Loucy (cell line): Measurements from ENCODE around the gene GARRE1.
"Not testable (repeated sequence)": the region's sequence is repeated elsewhere in the genome, so short reads cannot be mapped to it uniquely, and the experiment has no call there.

Source experiments
- H2AFZ ChIP-seq: fragments of 200-600 bp; sonication (generic); 2 replicates; pipeline ENCODE4 v1.6.0; 2016; ENCODE audit warnings: antibody characterized with exemption, mild to moderate bottlenecking, low read length, moderate library complexity
- H3F3A ChIP-seq: fragments of 200-600 bp; 2 replicates; pipeline ENCODE4 v1.6.0; 2016; ENCODE audit warnings: antibody characterized with exemption, low read depth, mild to moderate bottlenecking
- H3K27me3 ChIP-seq: fragments of 200-600 bp; sonication (generic); 2 replicates; pipeline ENCODE4 v1.6.1; 2014; ENCODE audit warnings: low read length, mild to moderate bottlenecking; ENCODE audit not compliant: insufficient read depth, poor library complexity, severe bottlenecking
- H3K36me3 ChIP-seq: fragments of 200-600 bp; sonication (generic); 2 replicates; pipeline ENCODE4 v1.6.1; 2016; ENCODE audit warnings: low read length; ENCODE audit not compliant: insufficient read depth
- H3K4me1 ChIP-seq: fragments of 200-600 bp; sonication (generic); 2 replicates; pipeline ENCODE4 v1.5.1; 2014; ENCODE audit warnings: low read length, mild to moderate bottlenecking; ENCODE audit not compliant: insufficient read depth, poor library complexity, severe bottlenecking
- H3K4me2 ChIP-seq: fragments of 200-600 bp; sonication (generic); 2 replicates; pipeline ENCODE4 v1.6.0; 2014; ENCODE audit warnings: antibody characterized with exemption, low read length, low read depth, mild to moderate bottlenecking; ENCODE audit not compliant: poor library complexity, severe bottlenecking
- H3K4me3 ChIP-seq: fragments of 200-600 bp; sonication (generic); 2 replicates; pipeline ENCODE4 v1.5.1; 2014; ENCODE audit warnings: low read length, mild to moderate bottlenecking, mixed read lengths; ENCODE audit not compliant: poor library complexity, severe bottlenecking
- H3K79me2 ChIP-seq: fragments of 200-600 bp; sonication (generic); 2 replicates; pipeline ENCODE4 v1.6.1; 2014; ENCODE audit warnings: low read length; ENCODE audit not compliant: insufficient read depth
- H3K9ac ChIP-seq: fragments of 200-600 bp; sonication (generic); 2 replicates; pipeline ENCODE4 v1.6.0; 2014; ENCODE audit warnings: mild to moderate bottlenecking, low read depth, low read length, moderate library complexity; ENCODE audit not compliant: poor library complexity, severe bottlenecking
- H3K9me2 ChIP-seq: fragments of 200-600 bp; sonication (generic); replicated peaks from 2 replicates; pipeline ENCODE4 v1.6.1; 2016; ENCODE audit warnings: low read depth, low read length, mixed read lengths
- H3K9me3 ChIP-seq: fragments of 200-600 bp; sonication (generic); 2 replicates; pipeline ENCODE4 v1.6.1; 2014; ENCODE audit warnings: mild to moderate bottlenecking, antibody characterized with exemption, low read length, low read depth; ENCODE audit not compliant: insufficient read depth
- H4K20me1 ChIP-seq: fragments of 200-600 bp; sonication (generic); 2 replicates; pipeline ENCODE4 v1.6.0; 2014; ENCODE audit warnings: antibody characterized with exemption, low read length, mild to moderate bottlenecking; ENCODE audit not compliant: insufficient read depth, poor library complexity, severe bottlenecking
- EZH2phosphoT487 ChIP-seq: fragments of 200-600 bp; IDR thresholded peaks from 2 replicates; pipeline ENCODE4 v1.6.1; 2018; ENCODE audit warnings: antibody characterized with exemption, mild to moderate bottlenecking, moderate library complexity, borderline replicate concordance
- TF ChIP-seq, protein P1 (sequence below): fragments of 200-600 bp; sonication (generic); conservative IDR thresholded peaks from 2 replicates; pipeline ENCODE4 v1.5.1; 2014; ENCODE audit warnings: mild to moderate bottlenecking, antibody characterized with exemption, low read length

Gene GARRE1, protein sequence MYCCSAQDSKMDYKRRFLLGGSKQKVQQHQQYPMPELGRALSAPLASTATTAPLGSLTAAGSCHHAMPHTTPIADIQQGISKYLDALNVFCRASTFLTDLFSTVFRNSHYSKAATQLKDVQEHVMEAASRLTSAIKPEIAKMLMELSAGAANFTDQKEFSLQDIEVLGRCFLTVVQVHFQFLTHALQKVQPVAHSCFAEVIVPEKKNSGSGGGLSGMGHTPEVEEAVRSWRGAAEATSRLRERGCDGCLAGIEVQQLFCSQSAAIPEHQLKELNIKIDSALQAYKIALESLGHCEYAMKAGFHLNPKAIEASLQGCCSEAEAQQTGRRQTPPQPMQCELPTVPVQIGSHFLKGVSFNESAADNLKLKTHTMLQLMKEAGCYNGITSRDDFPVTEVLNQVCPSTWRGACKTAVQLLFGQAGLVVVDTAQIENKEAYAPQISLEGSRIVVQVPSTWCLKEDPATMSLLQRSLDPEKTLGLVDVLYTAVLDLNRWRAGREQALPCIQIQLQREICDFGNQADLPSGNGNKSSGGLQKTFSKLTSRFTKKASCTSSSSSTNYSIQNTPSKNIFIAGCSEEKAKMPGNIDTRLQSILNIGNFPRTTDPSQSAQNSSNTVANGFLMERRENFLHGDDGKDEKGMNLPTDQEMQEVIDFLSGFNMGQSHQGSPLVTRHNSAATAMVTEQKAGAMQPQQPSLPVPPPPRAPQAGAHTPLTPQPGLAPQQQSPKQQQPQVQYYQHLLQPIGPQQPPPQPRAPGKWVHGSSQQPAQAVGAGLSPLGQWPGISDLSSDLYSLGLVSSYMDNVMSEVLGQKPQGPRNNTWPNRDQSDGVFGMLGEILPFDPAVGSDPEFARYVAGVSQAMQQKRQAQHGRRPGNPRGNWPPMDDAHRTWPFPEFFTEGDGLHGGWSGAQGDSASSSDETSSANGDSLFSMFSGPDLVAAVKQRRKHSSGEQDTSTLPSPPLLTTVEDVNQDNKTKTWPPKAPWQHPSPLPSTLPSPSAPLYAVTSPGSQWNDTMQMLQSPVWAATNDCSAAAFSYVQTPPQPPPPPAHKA (N-terminal part only)

DNA sequence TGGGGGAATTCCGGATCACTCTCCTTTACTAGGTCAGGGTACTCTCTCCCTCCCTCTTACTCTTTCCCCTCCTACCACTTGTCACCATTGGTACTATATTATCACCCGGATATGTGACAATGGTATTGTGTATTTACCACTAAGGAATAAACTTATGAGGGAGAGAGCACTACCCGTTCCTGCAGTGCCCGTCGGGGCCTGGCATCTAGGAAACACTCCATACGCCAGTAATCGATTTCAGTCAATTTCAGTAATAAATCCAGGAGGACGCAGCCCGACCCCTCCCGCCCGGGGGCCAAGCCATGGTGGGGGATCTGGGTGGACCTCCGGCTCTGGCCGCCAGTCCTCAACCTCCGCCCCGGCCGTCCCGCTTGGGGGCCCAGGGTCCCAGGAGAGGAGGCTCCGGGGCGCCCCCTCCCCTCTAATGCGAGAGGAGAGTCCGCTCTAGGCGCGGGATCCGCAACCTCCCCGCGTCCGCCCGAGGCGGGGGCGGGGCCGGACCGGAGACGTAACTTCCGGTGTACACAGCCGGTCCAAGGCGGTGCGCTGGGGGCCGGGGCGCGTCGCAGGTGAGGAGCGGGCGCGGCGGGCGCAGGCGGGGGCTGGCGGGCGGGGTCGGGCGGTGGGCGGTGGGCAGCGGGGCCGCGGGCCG is at the start of gene GARRE1:
GARRE1 (plus strand) TSS at position 509 of the 652 bp plus-strand sequence. CDS start 45,920 bp downstream, outside the sequence.
- no peaks in the 10 kb centered on the region for H3K36me3 ChIP-seq
- H3K27me3 ChIP-seq: no peaks in the 10 kb centered on the region
- peak within 1 kb of the TSS; percentile 83 for H3K4me2 ChIP-seq
- TF ChIP-seq EZH2phosphoT487: no peak
- TF ChIP-seq, protein P1, sequence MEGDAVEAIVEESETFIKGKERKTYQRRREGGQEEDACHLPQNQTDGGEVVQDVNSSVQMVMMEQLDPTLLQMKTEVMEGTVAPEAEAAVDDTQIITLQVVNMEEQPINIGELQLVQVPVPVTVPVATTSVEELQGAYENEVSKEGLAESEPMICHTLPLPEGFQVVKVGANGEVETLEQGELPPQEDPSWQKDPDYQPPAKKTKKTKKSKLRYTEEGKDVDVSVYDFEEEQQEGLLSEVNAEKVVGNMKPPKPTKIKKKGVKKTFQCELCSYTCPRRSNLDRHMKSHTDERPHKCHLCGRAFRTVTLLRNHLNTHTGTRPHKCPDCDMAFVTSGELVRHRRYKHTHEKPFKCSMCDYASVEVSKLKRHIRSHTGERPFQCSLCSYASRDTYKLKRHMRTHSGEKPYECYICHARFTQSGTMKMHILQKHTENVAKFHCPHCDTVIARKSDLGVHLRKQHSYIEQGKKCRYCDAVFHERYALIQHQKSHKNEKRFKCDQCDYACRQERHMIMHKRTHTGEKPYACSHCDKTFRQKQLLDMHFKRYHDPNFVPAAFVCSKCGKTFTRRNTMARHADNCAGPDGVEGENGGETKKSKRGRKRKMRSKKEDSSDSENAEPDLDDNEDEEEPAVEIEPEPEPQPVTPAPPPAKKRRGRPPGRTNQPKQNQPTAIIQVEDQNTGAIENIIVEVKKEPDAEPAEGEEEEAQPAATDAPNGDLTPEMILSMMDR: no peak
- H3K9ac ChIP-seq: peak within 1 kb of the TSS; percentile 76
- H3F3A ChIP-seq: 0 out of 2 replicates have a peak, but pooled peaks cover 5% of the 10 kb centered on the region
- H3K9me3 ChIP-seq: no peaks in the 10 kb centered on the region
- H3K4me1 ChIP-seq: peaks cover 7% of the 10 kb centered on the region
- H3K9me2 ChIP-seq: no peaks in the 10 kb centered on the region
- peak within 1 kb of the TSS; percentile 98 for H2AFZ ChIP-seq
- peaks cover 4% of the 10 kb centered on the region for H4K20me1 ChIP-seq
- H3K79me2 ChIP-seq: peaks cover 8% of the 10 kb centered on the region
- H3K4me3 ChIP-seq: peak within 1 kb of the TSS; percentile 98

DNA sequence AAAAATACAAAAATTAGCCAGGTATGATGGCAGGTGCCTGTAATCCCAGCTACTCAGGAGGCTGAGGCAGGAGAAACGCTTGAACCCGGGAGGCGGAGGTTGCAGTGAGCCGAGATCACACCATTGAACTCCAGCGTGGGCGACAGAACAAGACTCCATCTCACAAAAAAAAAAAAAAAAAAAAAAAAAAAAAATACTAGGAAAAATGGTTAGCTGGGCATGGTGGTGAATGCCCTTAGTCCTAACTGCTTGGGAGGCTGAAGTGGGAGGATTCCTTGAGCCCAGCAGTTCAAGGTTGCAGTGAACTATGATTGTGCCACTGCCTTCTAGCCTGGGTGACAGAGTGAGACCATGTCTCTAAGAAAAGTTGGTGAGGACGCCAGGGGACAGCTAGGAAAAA is 49.0 kb upstream of the GARRE1 start:
- peaks cover 59% of the 10 kb centered on the region; the same call in 1 of the 2 replicates for H3K36me3 ChIP-seq
- H3K9ac ChIP-seq, H4K20me1 ChIP-seq, H3K27me3 ChIP-seq, H3K4me2 ChIP-seq, H2AFZ ChIP-seq, H3K4me3 ChIP-seq, H3K9me3 ChIP-seq, H3F3A ChIP-seq, H3K4me1 ChIP-seq, H3K79me2 ChIP-seq, H3K9me2 ChIP-seq: not testable (repeated sequence)

DNA sequence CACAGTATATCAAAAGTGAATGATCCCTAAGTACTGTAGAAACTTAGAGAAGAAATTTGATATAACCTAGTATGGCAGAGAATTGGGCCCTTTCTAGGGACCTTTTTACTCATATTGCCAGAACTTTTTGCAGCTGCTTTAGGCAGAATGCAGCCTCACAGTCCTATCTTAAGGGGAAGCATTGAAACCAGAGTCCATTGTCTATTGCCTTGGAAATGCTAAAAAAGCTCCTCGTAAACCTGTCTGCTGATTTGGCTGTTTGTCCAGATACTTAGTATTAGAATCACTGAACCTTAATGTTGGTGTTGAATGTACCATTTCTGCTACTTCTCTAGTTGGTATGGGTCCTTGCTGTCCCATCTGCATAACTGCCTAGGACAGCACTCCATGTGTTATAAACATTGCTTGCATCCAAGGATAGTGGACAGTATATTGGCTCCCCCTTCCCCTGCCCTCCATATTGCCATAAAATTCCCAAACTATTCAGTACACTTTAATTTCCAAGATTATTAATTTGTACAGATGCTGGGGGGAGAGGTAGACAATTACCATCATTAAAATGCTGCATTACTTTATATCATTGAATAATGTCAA is 46.0 kb upstream of the GARRE1 start:
- no peaks in the 10 kb centered on the region for H3K27me3 ChIP-seq
- no peak overlapping the region for H3K4me3 ChIP-seq
- no peaks in the 10 kb centered on the region for H3K9me3 ChIP-seq
- no peaks in the 10 kb centered on the region for H3F3A ChIP-seq
- no peaks in the 10 kb centered on the region for H3K4me1 ChIP-seq
- no peak for TF ChIP-seq EZH2phosphoT487
- TF ChIP-seq, protein P1: no peak
- H3K4me2 ChIP-seq: no peak overlapping the region
- no peak overlapping the region for H3K9ac ChIP-seq
- no peaks in the 10 kb centered on the region for H3K79me2 ChIP-seq
- no peak overlapping the region for H2AFZ ChIP-seq
- no peaks in the 10 kb centered on the region for H3K9me2 ChIP-seq
- peaks cover 64% of the 10 kb centered on the region; the same call in 1 of the 2 replicates for H3K36me3 ChIP-seq
- peaks cover 3% of the 10 kb centered on the region for H4K20me1 ChIP-seq
